ENCODE data around the gene CGB5. TPM values are rescaled to one million over a fixed set of nuclear protein-coding genes. Genes with fewer than 3 reads are reported as not detected.
"Not testable (repeated sequence)": the region's sequence is repeated elsewhere in the genome, so short reads cannot be mapped to it uniquely, and the experiment has no call there.

Gene CGB5
- total RNA-seq, 1 donor from 2014 or later, result not detected

GRCh38 chr19:49029749-49030148, 13.9 kb upstream of the CGB5 start:
- not testable (repeated sequence) for H3K4me3 Mint-ChIP-seq (ENCODE audit: unreplicated experiment)
- H3K27ac Mint-ChIP-seq (ENCODE audit: unreplicated experiment), result peak overlapping the region; percentile 57

DNA sequence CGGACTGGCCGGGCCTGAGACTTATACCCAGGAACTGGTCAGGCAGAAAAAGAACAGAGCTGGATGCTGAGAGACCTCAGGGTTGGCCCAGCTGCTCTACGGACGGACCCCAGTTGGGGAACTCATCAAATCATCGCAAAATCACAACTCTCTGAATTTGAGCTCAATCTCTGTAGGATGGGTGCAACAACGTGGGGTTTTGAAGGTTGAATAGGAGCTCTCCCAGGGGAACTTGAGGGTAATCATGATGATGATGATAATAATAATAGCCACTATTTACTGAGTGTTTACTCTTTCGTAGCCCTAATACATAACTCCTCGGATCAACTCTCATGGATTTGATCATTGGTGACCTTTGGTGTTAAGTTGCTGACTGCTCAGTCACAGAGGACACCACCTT, 13.3 kb upstream of the CGB5 start:
- H3K9me3 Mint-ChIP-seq (ENCODE audit: low read depth); H3K4me3 Mint-ChIP-seq (ENCODE audit: unreplicated experiment): not testable (repeated sequence)
- peaks cover 11% of the 10 kb centered on the region for H3K4me1 Mint-ChIP-seq (ENCODE audit: low read depth)

More at GRCh38 chr19:49029749-49030148, 13.9 kb upstream of the CGB5 start:
- H3K27me3 Mint-ChIP-seq (ENCODE audit: low read depth); H3K36me3 Mint-ChIP-seq (ENCODE audit: low read depth); H3K9me3 Mint-ChIP-seq (ENCODE audit: low read depth); DNase-seq (ENCODE audit: low spot score): not testable (repeated sequence)
- H3K4me1 Mint-ChIP-seq (ENCODE audit: low read depth), result peaks cover 14% of the 10 kb centered on the region

DNA sequence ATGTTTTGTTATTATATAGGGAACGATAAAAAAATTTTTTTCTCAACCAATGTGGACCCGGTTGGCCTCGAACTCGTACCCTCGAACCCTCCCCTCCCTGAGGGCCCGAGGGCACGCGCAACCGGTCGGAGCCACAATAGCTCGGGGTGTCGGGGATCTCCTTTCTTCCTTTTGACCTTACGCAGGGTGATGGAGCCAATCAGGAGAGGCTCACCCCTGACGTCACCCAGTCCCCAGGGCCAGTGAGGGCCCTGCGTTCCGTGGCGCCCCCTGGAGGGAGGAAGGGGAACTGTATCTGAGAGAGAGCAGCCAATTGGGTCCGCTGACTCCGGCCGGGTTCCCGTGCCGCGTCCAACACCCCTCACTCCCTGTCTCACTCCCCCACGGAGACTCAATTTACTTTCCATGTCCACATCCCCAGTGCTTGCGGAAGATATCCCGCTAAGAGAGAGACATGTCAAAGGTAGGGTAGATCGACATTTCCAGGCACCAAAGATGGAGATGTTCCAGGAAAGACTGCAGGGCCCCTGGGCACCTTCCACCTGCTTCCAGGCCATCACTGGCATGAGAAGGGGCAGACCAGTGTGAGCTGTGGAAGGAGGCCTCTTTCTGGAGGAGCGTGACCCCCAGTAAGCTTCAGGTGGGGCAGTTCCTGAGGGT, 11.9 kb upstream of the CGB5 start, which contains the start of gene CGB2:
Gene CGB2, plus strand, starts transcription at position 249 of the 660 bp plus-strand sequence. Its CDS starts 206 bp downstream, at position 455.
- H3K36me3 Mint-ChIP-seq (ENCODE audit: low read depth); H3K4me1 Mint-ChIP-seq (ENCODE audit: low read depth); H3K27ac Mint-ChIP-seq (ENCODE audit: unreplicated experiment); H3K27me3 Mint-ChIP-seq (ENCODE audit: low read depth); H3K9me3 Mint-ChIP-seq (ENCODE audit: low read depth); DNase-seq (ENCODE audit: low spot score); H3K4me3 Mint-ChIP-seq (ENCODE audit: unreplicated experiment): not testable (repeated sequence)
- TF ChIP-seq, protein P1, sequence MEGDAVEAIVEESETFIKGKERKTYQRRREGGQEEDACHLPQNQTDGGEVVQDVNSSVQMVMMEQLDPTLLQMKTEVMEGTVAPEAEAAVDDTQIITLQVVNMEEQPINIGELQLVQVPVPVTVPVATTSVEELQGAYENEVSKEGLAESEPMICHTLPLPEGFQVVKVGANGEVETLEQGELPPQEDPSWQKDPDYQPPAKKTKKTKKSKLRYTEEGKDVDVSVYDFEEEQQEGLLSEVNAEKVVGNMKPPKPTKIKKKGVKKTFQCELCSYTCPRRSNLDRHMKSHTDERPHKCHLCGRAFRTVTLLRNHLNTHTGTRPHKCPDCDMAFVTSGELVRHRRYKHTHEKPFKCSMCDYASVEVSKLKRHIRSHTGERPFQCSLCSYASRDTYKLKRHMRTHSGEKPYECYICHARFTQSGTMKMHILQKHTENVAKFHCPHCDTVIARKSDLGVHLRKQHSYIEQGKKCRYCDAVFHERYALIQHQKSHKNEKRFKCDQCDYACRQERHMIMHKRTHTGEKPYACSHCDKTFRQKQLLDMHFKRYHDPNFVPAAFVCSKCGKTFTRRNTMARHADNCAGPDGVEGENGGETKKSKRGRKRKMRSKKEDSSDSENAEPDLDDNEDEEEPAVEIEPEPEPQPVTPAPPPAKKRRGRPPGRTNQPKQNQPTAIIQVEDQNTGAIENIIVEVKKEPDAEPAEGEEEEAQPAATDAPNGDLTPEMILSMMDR (IDR thresholded peaks at IDR 0.05), result peak; percentile 68

More for the DNA sequence above, 13.3 kb upstream of the CGB5 start:
- H3K36me3 Mint-ChIP-seq (ENCODE audit: low read depth); H3K27ac Mint-ChIP-seq (ENCODE audit: unreplicated experiment); DNase-seq (ENCODE audit: low spot score); H3K27me3 Mint-ChIP-seq (ENCODE audit: low read depth): not testable (repeated sequence)

DNA sequence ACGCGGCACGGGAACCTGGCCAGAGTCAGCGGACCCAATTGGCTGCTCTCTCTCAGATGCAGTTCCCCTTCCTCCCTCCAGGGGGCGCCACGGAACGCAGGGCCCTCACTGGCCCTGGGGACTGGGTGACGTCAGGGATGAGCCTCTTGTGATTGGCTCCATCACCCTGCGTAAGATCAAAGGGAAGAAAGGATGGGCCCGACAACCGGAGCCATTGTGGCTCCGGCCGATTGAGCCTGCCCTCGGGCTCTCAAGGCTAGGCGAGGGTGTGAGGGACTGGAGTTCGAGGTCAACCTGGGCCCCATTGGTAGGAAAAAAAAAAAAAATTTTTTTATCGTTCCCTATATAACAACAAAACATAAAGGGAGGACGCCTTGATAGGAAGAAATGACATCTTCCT, 6.8 kb upstream of the CGB5 start, which contains the start of gene CGB1:
Gene CGB1, minus strand, starts transcription at position 81 of the 400 bp plus-strand sequence. CDS start 184 bp downstream, outside the sequence.
- not testable (repeated sequence) for H3K36me3 Mint-ChIP-seq (ENCODE audit: low read depth); DNase-seq (ENCODE audit: low spot score); H3K27me3 Mint-ChIP-seq (ENCODE audit: low read depth); H3K4me3 Mint-ChIP-seq (ENCODE audit: unreplicated experiment); H3K27ac Mint-ChIP-seq (ENCODE audit: unreplicated experiment); H3K9me3 Mint-ChIP-seq (ENCODE audit: low read depth)
- TF ChIP-seq, protein P1 (IDR thresholded peaks at IDR 0.05), result peak; percentile 66
- peaks cover 13% of the 10 kb centered on the region for H3K4me1 Mint-ChIP-seq (ENCODE audit: low read depth)

- not testable (repeated sequence) for DNase-seq (ENCODE audit: low spot score); H3K36me3 Mint-ChIP-seq (ENCODE audit: low read depth); H3K27me3 Mint-ChIP-seq (ENCODE audit: low read depth); H3K9me3 Mint-ChIP-seq (ENCODE audit: low read depth); H3K27ac Mint-ChIP-seq (ENCODE audit: unreplicated experiment); H3K4me3 Mint-ChIP-seq (ENCODE audit: unreplicated experiment)
- peaks cover 19% of the 10 kb centered on the region for H3K4me1 Mint-ChIP-seq (ENCODE audit: low read depth)
These were observed 5.5 kb upstream of the CGB5 start for GRCh38 chr19:49038111-49038510.

DNA sequence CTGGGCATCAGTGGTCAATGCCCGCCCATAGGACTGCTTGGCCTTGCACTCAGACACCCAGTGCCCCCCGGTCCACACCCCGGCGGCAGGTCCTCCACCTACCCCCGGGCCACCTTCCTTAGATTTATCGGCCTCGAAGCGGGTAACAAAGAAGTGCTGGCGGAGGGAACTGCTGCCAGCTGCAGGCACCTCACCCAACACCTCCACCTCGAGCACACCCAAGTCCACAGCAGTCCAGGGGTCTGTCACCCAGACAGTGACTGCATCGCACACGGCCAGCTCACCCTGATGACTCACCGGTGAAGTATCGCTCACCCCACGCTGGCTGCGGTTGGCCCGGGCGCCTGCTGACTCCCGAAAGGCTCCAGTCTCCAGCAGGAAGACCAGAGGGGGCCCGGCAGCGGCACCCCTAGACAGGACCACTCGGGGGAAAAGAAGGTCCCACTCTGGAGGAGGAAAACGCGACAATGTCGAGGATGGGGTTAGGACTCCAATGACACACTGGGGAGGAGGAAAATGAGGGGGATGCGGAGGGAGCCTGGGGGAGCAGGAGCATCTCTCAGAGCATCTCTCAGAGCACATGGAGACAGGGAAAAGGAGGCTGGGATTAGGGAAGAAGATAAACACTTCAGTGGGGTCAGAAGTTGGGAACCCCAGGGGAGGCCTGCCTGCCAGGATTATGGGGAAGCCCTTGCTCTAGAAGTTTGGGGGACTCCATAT, 4.9 kb upstream of the CGB5 start:
- not testable (repeated sequence) for H3K4me3 Mint-ChIP-seq (ENCODE audit: unreplicated experiment); DNase-seq (ENCODE audit: low spot score); H3K27me3 Mint-ChIP-seq (ENCODE audit: low read depth); H3K9me3 Mint-ChIP-seq (ENCODE audit: low read depth); H3K36me3 Mint-ChIP-seq (ENCODE audit: low read depth)
- peak overlapping the region; percentile 86 for H3K27ac Mint-ChIP-seq (ENCODE audit: unreplicated experiment)
- H3K4me1 Mint-ChIP-seq (ENCODE audit: low read depth), result peaks cover 19% of the 10 kb centered on the region

GRCh38 chr19:49039736-49040135, 3.9 kb upstream of the CGB5 start:
- H3K27me3 Mint-ChIP-seq (ENCODE audit: low read depth); H3K9me3 Mint-ChIP-seq (ENCODE audit: low read depth); H3K27ac Mint-ChIP-seq (ENCODE audit: unreplicated experiment); H3K36me3 Mint-ChIP-seq (ENCODE audit: low read depth); DNase-seq (ENCODE audit: low spot score); H3K4me3 Mint-ChIP-seq (ENCODE audit: unreplicated experiment): not testable (repeated sequence)
- peaks cover 19% of the 10 kb centered on the region for H3K4me1 Mint-ChIP-seq (ENCODE audit: low read depth)

All from chondrocyte (in vitro differentiated cells).